ENCODE measurements around the gene GPX1.
"Not testable (repeated sequence)": the region's sequence is repeated elsewhere in the genome, so short reads cannot be mapped to it uniquely, and the experiment has no call there.

The GPX1 gene

DNA sequence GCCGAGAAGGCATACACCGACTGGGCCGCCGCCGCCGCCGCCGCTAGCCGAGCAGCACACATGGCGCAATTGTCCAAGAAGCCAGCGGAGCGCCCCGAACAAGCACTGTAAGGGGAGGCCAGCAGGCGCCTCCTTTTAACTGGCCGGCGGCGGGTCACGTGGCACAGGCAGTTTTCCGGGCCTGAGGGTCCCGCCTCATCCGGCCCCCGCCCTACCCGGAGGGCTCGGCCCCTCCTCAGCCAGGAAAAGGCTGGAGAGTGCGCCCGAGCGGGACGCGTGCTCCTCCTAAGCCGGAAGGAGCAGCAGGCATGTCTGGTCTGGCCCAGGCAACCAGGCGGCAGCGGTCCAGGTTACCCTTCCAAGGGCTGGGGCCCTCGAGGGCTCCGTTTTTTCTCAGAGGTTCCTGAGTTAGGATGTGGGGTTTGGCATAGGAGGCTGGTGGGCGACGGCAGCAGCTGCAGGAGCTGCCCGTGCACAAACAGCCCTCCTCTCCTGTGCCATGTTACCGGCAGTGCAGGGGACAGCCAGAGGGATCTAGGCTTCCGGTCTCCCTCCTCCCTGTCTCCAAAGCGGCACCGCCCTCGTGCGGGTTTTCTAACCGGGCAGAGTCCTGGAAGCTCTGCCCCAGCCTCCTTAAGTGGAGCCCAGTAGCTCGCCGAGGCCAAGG, at the start of gene GPX1:
TSS of gene GPX1 (minus strand) at position 137 of the 667 bp plus-strand sequence. CDS start at position 62, 75 bp downstream.
- peak; percentile 87 for DNase-seq (ENCODE audit: low read depth)

DNA sequence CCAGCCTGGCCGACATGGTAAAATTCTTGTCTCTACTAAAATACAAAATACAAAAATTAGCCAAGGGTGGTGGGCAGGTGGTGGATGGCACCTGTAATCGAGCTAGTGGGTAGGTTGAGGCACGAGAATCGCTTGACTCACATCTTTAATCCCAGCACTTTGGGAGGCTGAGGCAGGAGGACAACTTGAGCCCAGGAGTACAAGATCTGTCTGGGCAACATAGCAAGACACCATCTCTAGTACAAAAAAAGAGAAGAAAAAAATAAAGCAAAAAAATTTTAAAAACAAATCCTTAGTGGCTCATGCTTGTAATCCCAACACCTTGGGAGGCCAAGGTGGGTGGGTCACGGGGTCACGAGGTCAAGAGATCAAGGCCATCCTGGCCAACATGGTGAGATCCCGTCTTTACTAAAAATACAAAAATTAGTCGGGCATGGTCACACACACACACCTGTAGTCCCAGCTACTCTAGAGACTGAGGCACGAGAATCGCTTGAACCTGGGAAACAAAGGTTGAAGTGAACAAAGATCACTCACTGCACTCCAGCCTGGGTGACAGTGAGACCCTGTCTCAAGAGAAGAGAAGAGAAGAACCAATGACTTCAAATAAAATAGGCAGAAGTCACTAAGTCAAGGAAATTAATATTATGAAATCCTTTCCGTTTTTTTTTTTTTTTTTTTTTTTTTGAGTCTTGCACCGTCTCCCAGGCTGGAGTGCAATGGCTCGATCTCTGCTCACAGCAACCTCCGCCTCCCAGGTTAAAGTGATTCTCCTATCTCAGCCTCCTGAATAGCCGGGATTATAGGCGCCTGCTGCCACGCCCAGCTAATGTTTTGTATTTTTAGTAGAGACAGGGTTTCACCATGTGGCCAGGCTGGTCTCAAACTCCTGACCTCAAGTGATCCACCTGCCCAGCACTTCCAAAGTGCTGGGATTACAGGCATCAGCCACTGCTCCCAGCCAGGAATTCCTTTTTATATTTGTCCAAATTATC, 48.7 kb upstream of the GPX1 start:
- no peak for DNase-seq (ENCODE audit: low read depth)

DNA sequence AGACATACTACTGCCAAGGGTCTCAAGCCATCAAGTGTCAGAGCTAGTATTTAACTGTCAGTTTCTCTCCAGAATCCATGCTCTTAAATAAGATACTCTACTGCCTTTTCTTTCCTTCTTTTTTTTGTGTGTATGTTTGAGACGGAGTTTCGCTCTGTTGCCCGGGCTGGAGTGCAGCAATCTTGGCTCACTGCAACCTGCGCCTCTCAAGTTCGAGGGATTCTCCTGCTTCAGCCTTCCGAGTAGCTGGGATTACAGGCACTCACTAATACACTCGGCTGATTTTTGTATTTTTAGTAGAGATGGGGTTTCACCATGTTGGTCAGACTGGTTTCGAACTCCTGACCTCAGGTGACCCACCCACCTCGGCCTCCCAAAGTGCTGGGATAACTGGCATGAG, 47.4 kb upstream of the GPX1 start:
- not testable (repeated sequence) for DNase-seq (ENCODE audit: low read depth)

DNA sequence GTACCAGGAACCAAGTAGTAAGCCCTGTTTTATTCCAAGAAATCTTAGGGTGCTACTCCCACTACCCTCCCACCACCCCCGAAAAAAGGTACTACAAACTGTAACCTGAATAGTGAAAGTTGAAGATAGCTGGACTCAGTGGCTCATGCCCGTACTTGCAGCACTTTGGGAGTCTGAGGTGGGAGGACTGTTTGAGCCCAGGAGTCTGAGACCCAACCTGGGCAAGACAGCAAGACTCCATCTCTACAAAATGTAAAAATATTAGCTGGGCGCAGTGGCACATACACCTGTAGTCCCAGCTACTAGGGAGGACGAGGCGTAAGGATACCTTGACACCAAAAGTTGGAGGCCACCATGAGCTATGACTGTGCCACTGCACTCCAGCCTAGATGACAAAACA, 45.7 kb upstream of the GPX1 start:
- DNase-seq (ENCODE audit: low read depth): no peak

DNA sequence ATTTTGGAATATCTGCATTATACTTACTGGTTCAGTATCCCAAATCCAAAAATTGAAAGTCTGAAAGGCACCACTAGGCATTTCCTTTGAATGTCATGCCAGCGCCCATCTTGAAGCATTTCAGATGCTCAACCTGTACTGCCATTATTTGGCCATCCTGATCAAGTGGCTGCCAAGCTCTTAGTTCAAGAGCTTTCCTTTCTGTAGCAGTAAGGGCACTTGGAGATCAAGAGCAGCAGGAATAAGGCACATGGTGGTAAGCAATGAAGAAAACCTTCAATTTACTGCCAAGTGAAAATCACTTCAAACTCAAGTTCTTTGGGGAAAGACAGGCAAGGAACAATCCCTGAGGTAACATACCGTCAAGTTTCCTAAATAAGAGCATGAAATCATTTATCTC, 43.6 kb upstream of the GPX1 start:
- no peak for DNase-seq (ENCODE audit: low read depth)

DNA sequence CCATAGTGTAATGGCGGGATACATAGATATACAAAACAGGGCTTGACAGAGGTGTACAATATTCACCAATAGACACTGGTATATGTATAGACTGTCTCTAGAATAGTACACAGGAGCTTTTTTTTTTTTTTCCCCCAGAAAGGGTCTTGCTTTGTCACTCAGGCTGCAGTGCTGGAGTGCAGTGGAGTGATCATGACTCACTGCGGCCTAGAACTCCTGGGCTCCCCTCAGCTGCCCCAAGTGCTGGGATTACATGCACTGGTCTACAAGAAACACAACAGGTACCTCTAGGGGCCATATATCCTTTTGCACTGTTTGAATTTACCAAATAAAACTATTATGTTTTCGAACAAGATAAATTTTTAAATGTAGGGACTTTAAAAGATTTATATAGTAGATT, 41.3 kb upstream of the GPX1 start:
- no peak for DNase-seq (ENCODE audit: low read depth)

DNA sequence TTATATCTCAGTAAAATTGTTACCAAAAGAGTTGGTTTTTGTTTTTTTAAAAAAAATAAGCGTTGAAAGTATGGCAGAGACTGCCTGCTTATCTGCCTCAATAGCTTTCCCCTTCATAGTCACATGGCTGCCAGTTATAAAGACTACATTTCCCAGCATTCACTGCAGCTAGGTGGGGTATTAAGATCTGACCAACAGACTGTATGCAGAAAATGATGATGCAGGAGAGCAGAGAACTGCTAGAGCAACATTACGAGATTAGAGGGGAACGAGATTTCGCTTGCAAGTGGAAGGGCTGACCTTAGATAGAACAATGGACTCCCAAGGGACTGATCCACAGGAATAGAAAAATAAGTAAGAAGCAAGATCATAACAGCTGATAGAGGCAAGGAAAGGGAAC, 39.3 kb upstream of the GPX1 start:
- no peak for DNase-seq (ENCODE audit: low read depth)

GRCh38 chr3:49391310-49391709, 33.2 kb upstream of the GPX1 start:
- DNase-seq (ENCODE audit: low read depth): not testable (repeated sequence)

DNA sequence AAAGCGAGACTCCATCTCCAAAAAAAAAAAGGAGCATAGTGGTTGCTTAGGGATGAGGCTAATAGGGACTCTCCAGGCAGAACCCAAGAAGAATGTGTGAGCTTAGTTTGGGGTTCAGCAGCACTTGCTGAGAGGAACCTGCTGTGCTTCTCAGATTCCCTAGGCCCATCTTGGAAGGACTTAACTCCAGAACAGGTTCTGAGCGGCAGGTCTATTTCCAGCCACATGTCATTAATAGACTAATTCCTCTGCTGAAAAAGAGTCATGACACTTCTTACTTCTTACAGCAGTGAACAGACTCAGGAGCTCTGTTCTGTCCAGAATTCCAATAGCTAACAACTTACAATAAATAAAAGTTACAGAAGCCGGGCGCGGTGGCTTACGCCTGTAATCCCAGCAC, 31.1 kb upstream of the GPX1 start:
- no peak for DNase-seq (ENCODE audit: low read depth)

DNA sequence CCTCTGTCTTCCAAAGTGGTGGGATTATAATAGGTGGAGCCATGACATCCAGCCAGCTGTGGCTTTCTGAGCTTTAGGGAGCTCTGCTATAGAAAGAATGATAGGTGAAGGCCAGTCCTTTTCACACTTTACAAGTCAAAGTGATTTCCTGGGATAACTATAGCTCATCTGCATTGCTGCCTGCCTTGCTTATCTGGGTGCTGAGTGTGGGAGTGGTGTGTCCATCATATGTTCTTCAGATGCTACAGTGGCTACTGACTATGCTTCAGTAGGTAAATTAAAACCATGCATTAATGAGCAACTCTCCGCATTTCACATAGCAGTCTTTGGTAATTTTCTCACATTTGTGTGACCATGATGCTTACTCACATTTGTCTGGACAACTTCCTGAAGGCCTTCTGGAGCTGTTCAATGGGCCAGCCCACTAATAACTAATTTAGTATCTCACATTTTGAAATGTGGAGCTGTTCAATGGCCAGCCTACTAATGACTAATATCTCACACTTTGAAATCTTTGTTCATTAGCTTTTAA, 30.2 kb upstream of the GPX1 start:
- DNase-seq (ENCODE audit: low read depth): no peak

DNA sequence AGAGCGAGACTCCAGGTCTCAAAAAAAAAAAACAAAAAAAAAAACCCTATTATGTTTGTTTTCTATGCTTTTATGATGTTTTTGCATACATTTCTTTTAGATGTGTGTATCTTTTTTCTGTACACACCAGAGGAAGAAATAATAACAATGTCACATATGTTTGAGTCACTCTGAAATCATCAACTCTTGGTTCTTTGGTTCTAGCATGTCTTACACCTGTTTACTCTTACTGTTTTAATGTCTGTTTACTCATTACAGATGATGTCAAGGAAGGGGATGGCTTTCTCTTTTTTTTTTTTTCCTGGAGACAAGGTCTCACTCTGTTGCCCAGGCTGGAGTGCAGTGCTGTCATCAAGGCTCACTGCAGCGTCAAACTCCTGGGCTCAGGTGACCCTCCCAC, 29.6 kb upstream of the GPX1 start:
- no peak for DNase-seq (ENCODE audit: low read depth)

GRCh38 chr3:49386056-49386756, 28.1 kb upstream of the GPX1 start:
- no peak for DNase-seq (ENCODE audit: low read depth)

DNA sequence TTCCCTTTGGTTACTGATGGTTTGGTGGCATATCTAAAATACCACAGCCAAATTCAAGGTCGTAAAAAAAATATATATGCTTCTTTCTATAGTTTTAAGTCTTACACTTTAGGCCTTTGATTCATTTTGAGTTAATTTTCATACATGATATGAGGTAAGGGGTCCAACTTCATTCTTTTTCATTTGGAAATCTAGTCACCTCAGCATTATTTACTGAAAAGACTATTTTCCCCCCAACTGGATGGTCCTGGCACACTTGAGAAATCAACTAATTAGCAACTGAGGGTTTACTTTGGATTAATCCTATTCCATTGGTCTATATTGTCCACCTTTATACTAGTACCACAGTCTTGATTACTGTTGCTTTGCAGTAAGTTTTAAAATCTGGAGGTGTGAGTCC, 27.5 kb upstream of the GPX1 start:
- no peak for DNase-seq (ENCODE audit: low read depth)

- DNase-seq (ENCODE audit: low read depth): no peak
Observed at GRCh38 chr3:49383387-49383786, 25.2 kb upstream of the GPX1 start.

- DNase-seq (ENCODE audit: low read depth): no peak
Observed at GRCh38 chr3:49378249-49378895, 20.2 kb upstream of the GPX1 start.

DNA sequence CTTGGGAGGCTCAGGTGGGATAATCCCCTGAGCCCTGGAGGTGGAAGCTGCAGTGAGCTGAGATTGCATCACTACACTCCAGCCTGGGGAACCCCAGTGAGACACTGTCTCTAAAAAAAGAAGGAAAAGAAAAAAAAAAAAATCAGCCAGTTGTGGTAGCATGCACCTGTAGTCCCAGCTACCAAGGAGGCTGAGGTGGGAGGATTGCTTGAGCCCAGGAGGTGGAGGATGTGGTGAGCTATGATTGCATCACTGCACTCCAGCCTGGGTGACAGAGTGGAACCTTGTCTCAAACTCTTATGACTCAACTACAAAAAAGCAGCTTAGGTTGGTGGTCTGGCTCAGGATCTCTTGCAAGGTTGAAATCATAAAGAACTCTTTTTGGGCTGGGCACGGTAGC, 19.3 kb upstream of the GPX1 start:
- no peak for DNase-seq (ENCODE audit: low read depth)

- no peak for DNase-seq (ENCODE audit: low read depth)
Observed at GRCh38 chr3:49371946-49372345, 13.8 kb upstream of the GPX1 start.

GRCh38 chr3:49370585-49371290, 12.6 kb upstream of the GPX1 start:
- no peak for DNase-seq (ENCODE audit: low read depth)

DNA sequence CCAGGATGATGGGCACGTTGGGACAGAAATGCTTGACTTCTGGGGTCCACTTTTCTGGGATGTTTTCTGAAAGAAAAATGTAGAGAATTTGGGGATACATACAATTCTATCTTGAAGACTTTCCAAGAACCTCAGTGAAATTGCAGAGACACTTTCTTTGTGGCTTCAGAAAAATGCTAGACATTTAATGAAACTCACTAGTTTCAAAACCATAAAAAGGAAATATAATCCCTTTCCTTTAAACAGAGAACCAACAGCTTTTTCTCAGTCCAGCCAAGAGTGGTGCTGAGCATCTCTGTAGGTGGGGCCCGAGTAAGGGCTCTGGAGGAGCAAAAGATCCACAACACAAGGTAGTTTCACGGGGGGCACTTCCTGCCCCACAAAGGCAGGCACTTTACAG, 4.4 kb upstream of the GPX1 start:
- DNase-seq (ENCODE audit: low read depth): no peak

DNA sequence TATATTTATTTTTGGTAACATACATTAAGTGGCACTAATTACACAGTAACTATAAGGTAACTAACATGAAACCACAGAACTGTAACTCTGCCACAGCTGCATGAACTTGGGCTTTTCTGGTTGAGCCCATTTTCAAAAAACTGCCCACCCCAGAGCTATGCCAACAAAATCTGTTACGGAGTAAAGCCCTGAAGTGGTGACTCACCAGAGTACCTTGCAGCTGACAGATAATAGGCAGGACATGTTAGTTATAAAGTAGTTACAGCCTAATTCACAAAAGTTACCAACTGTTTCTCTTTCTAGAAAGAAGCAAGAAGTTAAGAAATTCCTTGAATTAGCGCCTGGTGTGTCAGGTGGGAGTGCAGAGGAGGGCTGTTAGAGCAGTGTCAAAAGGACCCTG, 1.5 kb upstream of the GPX1 start:
- no peak for DNase-seq (ENCODE audit: low read depth)

DNA sequence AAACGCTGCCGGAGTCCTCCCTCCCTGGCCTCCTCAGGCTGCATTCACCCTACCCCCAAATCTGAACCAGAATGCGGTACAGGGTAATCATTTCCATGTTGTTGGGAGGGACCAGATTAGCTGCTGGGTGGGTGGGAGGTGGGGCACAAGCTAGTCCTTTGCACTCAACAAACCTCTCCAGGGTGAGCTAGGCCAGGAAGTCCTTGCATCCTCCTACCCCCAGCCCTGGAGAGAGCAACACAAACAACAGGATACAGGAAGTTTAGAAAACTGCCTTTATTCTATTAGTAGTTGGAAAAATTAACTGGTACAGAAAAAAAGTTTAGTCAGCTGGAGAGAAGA, 702 bp upstream of the GPX1 start:
- DNase-seq (ENCODE audit: low read depth): no peak
